IPS-18c (cell line): ENCODE data around the gene MEIOC.
"Not testable (repeated sequence)": the region's sequence is repeated elsewhere in the genome, so short reads cannot be mapped to it uniquely, and the experiment has no call there.

Source experiments
- H3K4me3 ChIP-seq: 2 replicates; pipeline ENCODE4 v1.7.0; 2013; ENCODE audit warnings: low read depth, mild to moderate bottlenecking, low read length, moderate library complexity; ENCODE audit not compliant: insufficient read depth
- H3K9me3 ChIP-seq: one replicate; pipeline ENCODE4 v1.6.1; 2013; ENCODE audit warnings: mild to moderate bottlenecking, low read length, moderate library complexity; ENCODE audit not compliant: control insufficient read depth, insufficient read depth

MEIOC gene

DNA sequence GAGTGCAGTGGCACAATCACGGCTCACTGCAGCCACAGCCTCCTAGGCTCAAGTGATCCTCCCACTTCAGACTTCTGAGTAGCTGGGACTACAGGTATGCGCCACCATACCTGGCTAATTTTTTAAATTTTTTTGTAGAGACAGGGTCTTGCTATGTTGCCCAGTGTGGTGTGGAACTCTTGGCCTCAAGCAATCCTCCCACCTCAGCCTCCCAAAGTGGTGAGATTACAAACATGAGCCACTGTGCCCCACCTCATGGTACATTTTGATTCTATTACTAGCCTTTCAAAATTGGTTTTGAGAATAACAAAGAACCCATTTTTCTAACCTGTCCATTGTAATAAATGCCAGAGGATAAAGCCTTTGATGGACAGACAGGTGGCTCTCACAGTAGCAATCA is 31.9 kb downstream of the MEIOC start:
- no peak overlapping the region for H3K4me3 ChIP-seq
- H3K9me3 ChIP-seq: peaks cover 3% of the 10 kb centered on the region

DNA sequence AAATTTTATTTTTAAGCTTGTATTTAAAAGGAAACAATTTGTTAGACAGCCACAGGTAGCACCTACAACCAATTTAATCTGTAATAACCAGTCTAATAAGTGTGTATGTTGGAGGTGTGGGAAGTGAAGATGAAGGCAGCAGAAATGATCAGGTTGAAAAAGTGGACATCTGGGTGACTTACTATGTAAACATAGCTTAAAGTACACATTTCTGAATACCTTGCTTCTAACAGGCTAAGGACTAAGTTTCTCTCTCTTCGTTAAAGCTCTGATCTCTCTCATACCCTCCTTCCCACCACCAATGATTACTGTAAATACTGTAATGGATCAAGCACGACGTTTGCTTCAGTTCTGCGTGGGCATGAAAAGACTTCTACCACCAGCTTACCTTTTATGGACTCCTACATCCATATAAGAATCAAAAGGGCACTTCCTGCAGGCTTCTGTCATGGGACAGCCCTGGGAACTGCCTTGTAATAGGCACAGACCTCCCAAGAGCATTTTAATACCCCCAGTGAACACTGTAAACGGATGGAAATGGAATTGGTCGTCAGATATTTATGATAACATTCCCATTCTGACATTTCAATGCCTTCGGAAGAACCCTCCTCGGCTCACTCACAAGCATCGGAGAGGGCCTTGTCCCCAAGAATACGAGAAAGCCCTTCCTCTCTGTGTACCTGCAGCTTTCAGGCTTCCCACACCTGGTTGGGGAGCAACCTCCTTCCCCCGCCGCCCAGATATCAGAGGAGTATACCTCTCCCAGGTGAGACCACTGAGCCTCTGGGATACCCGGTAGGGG is 32.6 kb downstream of the MEIOC start:
- Histone ChIP-seq H3K4me3 (peak overlapping the region; percentile 100), H3K9me3 (peaks cover 3% of the 10 kb centered on the region)

GRCh38 chr17:44689477-44690217 is 33.4 kb downstream of the MEIOC start, which contains the start of gene CCDC43:
TSS of gene CCDC43 (minus strand) at chr17:44689776. CDS start at chr17:44689753, 23 bp downstream.
- H3K4me3 ChIP-seq: peak within 1 kb of the TSS; percentile 100

GRCh38 chr17:44690746-44691306 is 34.6 kb downstream of the MEIOC start:
- H3K9me3 ChIP-seq, H3K4me3 ChIP-seq: not testable (repeated sequence)

More at GRCh38 chr17:44689477-44690217, 33.4 kb downstream of the MEIOC start, which contains the start of gene CCDC43:
- peaks cover 3% of the 10 kb centered on the region for H3K9me3 ChIP-seq

DNA sequence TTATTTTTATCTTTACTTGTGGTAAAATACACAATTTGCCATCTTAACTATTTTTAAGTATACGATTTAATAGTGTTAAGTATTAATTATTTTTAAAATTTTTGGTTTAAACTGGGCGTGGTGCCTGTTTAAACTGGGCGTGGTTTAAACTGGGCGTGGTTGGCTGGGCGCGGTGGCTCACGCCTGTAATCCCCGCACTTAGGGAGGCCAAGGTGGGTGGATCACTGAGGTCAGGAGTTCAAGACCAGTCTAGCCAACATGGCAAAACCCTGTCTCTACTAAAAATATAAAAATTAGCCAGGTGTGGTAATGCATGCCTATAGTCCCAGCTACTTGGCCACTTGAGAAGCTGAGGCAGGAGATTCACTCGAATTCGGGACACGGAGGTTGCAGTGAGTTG is 37.3 kb downstream of the MEIOC start:
- no peak overlapping the region for H3K4me3 ChIP-seq
- H3K9me3 ChIP-seq: no peaks in the 10 kb centered on the region

DNA sequence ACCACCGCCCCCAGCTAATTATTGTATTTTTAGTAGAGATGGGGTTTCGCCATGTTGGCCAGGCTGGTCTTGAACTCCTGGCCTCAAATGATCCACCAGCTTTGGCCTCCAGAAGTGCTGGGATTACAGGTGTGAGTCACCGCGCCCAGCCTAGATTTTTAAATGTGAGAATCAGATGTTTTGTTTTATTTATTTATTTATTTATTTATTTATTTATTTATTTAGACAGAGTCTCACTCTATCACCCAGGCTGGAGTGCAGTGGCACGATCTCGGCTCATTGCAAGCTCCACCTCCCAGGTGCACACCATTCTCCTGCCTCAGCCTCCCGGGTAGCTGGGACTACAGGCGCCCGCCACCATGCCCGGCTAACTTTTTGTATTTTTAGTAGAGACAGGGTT is 44.0 kb downstream of the MEIOC start:
- H3K9me3 ChIP-seq, H3K4me3 ChIP-seq: not testable (repeated sequence)

- H3K9me3 ChIP-seq: no peaks in the 10 kb centered on the region
- peak overlapping the region; percentile 90 for H3K4me3 ChIP-seq
These were observed 51.6 kb downstream of the MEIOC start for GRCh38 chr17:44707755-44708400.

GRCh38 chr17:44708401-44709263 is 52.4 kb downstream of the MEIOC start, which contains the start of gene DBF4B:
TSS of gene DBF4B (plus strand) at chr17:44708665. CDS start at chr17:44708821, 156 bp downstream.
- no peaks in the 10 kb centered on the region for H3K9me3 ChIP-seq
- peak within 1 kb of the TSS; percentile 90 for H3K4me3 ChIP-seq

GRCh38 chr17:44719444-44719843 is 63.2 kb downstream of the MEIOC start:
- no peaks in the 10 kb centered on the region for H3K9me3 ChIP-seq
- H3K4me3 ChIP-seq: no peak overlapping the region

- H3K4me3 ChIP-seq: no peak overlapping the region
- no peaks in the 10 kb centered on the region for H3K9me3 ChIP-seq
These were observed 66.0 kb downstream of the MEIOC start for GRCh38 chr17:44722254-44722653.
